Left colon (tissue), 2 donors: ENCODE data around the gene STRIT1. TPM values are rescaled to one million over a fixed set of nuclear protein-coding genes. Genes with fewer than 3 reads are reported as not detected.

ENCODE experiments used
- ATAC-seq: fragments of 200-7000 bp; cut with Tn5 transposase; one replicate; pipeline ENCODE4 v1.9.1; 2020; ENCODE audit warnings: mild to moderate bottlenecking, moderate library complexity
- DNase-seq, 2 donors: peaks; one replicate each; pipeline ENCODE4 v3.0.0-alpha.2; 2020
- intact Hi-C, 2 donors: fragments of 100-400 bp; cut with DNase I in 1 of 2; cut with micrococcal nuclease in 1 of 2; formaldehyde crosslinking; loops; one replicate each; pipeline versions ENCODE4 v1.11.2 to v1.14.0; 2022; cut with DNase I, micrococcal nuclease
- total RNA-seq, 2 donors: library from RNA; stranded (reverse); fragmentation: NEBNext Ultra II Directional; extraction: Animal tissue kit (Norgen Biotek cat#: 25700); gene quantifications; one replicate each; pipeline ENCODE4 v1.2.1, GENCODE V29; 2021
- donor health status: DM: no; HTN: no; CAD: no.
- donor health status: DM: yes; HTN: yes; CAD: no.

Gene STRIT1
- total RNA-seq, 2 donors from 2014 or later: not detected

- intact Hi-C loops: no loop called here
- ATAC-seq (no peak), DNase-seq (no peak)
Observed at GRCh38 chr3:155317211-155317610, 23.7 kb upstream of the STRIT1 start.

- intact Hi-C loops: no loop called here
- no peak for DNase-seq
- ATAC-seq: no peak
Observed at GRCh38 chr3:155316426-155316825, 22.9 kb upstream of the STRIT1 start.

GRCh38 chr3:155313916-155314315 is 20.4 kb upstream of the STRIT1 start:
- ATAC-seq (no peak), DNase-seq (no peak)
- intact Hi-C loops: no loop called here

- no peak for DNase-seq
- intact Hi-C loops: no loop called here
- ATAC-seq: no peak
Observed at GRCh38 chr3:155313300-155313699, 19.8 kb upstream of the STRIT1 start.

GRCh38 chr3:155312781-155313180 is 19.3 kb upstream of the STRIT1 start:
- ATAC-seq (no peak), DNase-seq (no peak)
- intact Hi-C loops: no loop called here

- no peak for ATAC-seq
- intact Hi-C loops: no loop called here
Observed at GRCh38 chr3:155309581-155309980, 16.1 kb upstream of the STRIT1 start.

GRCh38 chr3:155308831-155309230 is 15.3 kb upstream of the STRIT1 start:
- intact Hi-C loops: no loop called here
- no peak for ATAC-seq
- no peak for DNase-seq

More at GRCh38 chr3:155309581-155309980, 16.1 kb upstream of the STRIT1 start:
- no peak for DNase-seq

GRCh38 chr3:155307183-155307582 is 13.7 kb upstream of the STRIT1 start:
- ATAC-seq (no peak), DNase-seq (no peak)
- intact Hi-C loops: no loop called here

GRCh38 chr3:155304394-155304793 is 10.9 kb upstream of the STRIT1 start:
- no peak for ATAC-seq
- no peak for DNase-seq
- intact Hi-C loops: no loop called here

GRCh38 chr3:155303540-155304097 is 10.1 kb upstream of the STRIT1 start:
- DNase-seq (no peak), ATAC-seq (no peak)
- intact Hi-C loops: no loop called here

- DNase-seq: no peak
- no peak for ATAC-seq
- intact Hi-C loops: no loop called here
Observed at GRCh38 chr3:155302891-155303290, 9.4 kb upstream of the STRIT1 start.

- ATAC-seq (no peak), DNase-seq (no peak)
- intact Hi-C loops: no loop called here
Observed at GRCh38 chr3:155302481-155302880, 9.0 kb upstream of the STRIT1 start.

- intact Hi-C loops: no loop called here
- no peak for ATAC-seq
- DNase-seq: no peak
Observed at GRCh38 chr3:155297100-155297499, 3.6 kb upstream of the STRIT1 start.

- DNase-seq: no peak
- ATAC-seq: no peak
- intact Hi-C loops: no loop called here
Observed at GRCh38 chr3:155296413-155296812, 2.9 kb upstream of the STRIT1 start.

GRCh38 chr3:155292693-155293092 is 790 bp downstream of the STRIT1 start:
- no peak for DNase-seq
- ATAC-seq: no peak
- intact Hi-C loops: no loop called here

- DNase-seq (no peak), ATAC-seq (no peak)
Observed at GRCh38 chr3:155292133-155292532, 1.4 kb downstream of the STRIT1 start.

GRCh38 chr3:155286736-155287135 is 6.7 kb downstream of the STRIT1 start:
- intact Hi-C loops: no loop called here
- DNase-seq: no peak
- no peak for ATAC-seq

More at GRCh38 chr3:155292133-155292532, 1.4 kb downstream of the STRIT1 start:
- intact Hi-C loops: no loop called here

- ATAC-seq (no peak), DNase-seq (no peak)
- intact Hi-C loops: no loop called here
Observed at GRCh38 chr3:155285936-155286335, 7.5 kb downstream of the STRIT1 start.

- no peak for ATAC-seq
Observed at GRCh38 chr3:155283092-155284056, 10.1 kb downstream of the STRIT1 start.

GRCh38 chr3:155282385-155283091 is 10.9 kb downstream of the STRIT1 start:
- DNase-seq: no peak
- intact Hi-C loops: no loop called here
- no peak for ATAC-seq

More at GRCh38 chr3:155283092-155284056, 10.1 kb downstream of the STRIT1 start:
- intact Hi-C loops: no loop called here
- no peak for DNase-seq
